LNCaP clone FGC (cell line): ENCODE data around the gene NDUFS8.
"Not testable (repeated sequence)": the region's sequence is repeated elsewhere in the genome, so short reads cannot be mapped to it uniquely, and the experiment has no call there.

Experiments
- DNase-seq: peaks from one replicate; pipeline ENCODE4 v3.0.0-alpha.2; 2011; ENCODE audit warnings: low read depth
- H3K4me3 ChIP-seq: 2 replicates; pipeline ENCODE4 v1.5.1; 2011; ENCODE audit warnings: mild to moderate bottlenecking, low read depth, low read length, control low read depth
- TF ChIP-seq, protein P1 (sequence below): IDR thresholded peaks from 2 replicates; pipeline ENCODE4 v1.5.1; 2012; ENCODE audit warnings: mild to moderate bottlenecking; ENCODE audit not compliant: control insufficient read depth, insufficient read depth; ENCODE audit errors: extremely low read depth

NDUFS8 gene

DNA sequence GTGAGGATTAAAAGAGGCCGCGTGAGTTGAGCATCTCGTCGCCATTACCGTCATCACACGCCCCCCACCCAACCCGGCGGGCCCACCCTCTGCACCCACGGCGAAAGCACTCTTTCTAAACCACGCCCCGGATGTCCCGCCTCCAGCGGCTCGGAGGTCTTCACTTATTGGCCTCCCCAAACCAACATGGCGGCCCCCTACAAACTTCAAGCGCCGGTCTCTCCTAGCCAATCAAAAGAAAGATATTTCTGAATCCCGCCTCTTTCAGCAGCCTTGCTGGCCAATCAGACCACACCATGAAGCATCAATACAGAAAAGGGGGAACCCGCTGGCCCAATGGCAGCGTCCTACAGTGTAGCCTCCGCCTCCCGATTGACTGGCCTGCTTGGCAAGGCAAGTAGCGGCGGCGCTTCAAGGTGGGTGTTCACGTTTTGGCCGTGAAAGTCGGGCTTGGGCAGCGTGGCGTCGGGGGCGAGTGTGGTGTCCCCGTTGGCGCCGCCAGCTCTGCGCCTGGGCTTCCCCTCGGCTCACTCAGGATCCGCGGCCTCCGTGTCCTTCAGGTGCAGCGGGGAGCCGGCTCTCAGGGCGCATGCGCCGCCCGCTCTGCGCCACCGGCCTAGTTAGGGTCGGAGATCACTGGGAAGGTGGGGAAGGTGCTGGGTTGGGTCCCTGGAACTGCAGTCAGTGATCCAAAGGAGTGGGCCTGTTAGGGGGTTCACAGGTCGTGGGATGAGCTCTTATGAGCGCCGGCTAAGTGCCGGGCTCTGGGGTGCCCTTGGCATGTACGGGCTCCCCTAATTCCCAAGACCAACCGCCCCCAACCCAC, at the start of gene NDUFS8:
Gene NDUFS8 (plus strand): TSS at position 364 of the 826 bp plus-strand sequence. CDS start 1,471 bp downstream, outside the sequence.
- TF ChIP-seq, protein P1, sequence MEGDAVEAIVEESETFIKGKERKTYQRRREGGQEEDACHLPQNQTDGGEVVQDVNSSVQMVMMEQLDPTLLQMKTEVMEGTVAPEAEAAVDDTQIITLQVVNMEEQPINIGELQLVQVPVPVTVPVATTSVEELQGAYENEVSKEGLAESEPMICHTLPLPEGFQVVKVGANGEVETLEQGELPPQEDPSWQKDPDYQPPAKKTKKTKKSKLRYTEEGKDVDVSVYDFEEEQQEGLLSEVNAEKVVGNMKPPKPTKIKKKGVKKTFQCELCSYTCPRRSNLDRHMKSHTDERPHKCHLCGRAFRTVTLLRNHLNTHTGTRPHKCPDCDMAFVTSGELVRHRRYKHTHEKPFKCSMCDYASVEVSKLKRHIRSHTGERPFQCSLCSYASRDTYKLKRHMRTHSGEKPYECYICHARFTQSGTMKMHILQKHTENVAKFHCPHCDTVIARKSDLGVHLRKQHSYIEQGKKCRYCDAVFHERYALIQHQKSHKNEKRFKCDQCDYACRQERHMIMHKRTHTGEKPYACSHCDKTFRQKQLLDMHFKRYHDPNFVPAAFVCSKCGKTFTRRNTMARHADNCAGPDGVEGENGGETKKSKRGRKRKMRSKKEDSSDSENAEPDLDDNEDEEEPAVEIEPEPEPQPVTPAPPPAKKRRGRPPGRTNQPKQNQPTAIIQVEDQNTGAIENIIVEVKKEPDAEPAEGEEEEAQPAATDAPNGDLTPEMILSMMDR, result no peak
- peak; percentile 98 for DNase-seq
- peak within 1 kb of the TSS; percentile 83 for H3K4me3 ChIP-seq

- not testable (repeated sequence) for H3K4me3 ChIP-seq, DNase-seq
These were observed 49.3 kb upstream of the NDUFS8 start for GRCh38 chr11:67981226-67981625.

GRCh38 chr11:67982255-67982857, 48.1 kb upstream of the NDUFS8 start:
- not testable (repeated sequence) for H3K4me3 ChIP-seq, DNase-seq

GRCh38 chr11:67983951-67984350, 46.5 kb upstream of the NDUFS8 start:
- no peak for DNase-seq
- TF ChIP-seq, protein P1, result no peak
- H3K4me3 ChIP-seq, result no peak overlapping the region

DNA sequence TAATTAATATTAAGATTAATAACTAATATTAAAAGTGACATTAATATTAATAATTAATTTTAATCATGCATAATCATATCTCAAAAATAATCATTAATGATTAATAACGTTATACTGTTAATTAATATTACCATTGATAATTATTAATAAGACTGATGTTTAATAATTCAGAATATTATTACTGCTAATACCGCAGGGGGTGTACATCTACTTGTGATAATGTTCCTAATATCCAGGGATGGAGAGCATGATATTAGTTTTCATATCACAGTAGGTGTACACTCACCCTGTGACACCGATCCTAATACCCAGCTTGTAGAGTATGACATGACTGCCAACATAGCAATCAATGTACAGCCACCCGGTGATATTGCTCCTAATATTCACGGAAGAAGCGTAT, 45.2 kb upstream of the NDUFS8 start:
- not testable (repeated sequence) for H3K4me3 ChIP-seq, DNase-seq

DNA sequence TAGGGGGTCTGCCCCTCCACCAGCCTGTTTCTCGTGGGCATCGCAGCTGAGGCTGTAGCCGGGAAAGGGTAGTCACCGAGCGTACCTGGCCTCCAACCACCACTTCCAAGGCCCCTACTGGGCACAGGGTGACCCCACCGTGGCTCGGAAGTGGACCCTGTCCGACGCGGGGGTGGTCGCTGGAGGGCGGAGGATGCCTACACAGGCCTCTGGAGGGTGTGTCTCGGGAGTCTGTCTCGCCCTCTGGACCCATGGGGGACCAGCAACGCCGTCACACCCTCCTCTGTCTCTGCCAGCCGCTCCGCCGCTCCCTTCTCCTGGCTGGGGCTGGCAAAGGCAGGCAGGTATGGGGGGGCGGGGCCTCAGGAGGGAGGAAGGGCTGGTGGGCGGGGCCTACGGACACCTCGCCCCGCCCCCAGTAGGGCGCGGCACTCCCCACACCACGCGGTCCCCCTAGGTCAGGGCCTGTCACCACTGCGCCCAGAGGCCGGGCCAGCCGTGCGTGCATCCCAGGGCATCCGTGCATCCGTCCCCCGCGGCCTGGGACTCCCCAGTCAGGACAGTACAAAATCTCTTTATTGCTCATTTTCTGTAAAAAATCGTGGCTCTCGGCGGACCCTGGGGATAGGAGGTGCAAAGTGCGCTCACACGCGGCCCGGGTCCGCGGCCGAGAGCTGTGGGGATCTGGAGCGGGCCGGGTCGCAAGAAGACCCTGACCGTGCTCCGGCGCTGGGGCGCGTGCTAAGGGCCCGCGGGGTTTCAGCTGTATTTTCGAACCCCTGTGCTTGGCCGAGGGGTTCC, 39.7 kb upstream of the NDUFS8 start:
- not testable (repeated sequence) for H3K4me3 ChIP-seq, DNase-seq

GRCh38 chr11:67991347-67992121, 38.9 kb upstream of the NDUFS8 start:
- not testable (repeated sequence) for DNase-seq, H3K4me3 ChIP-seq

GRCh38 chr11:67993821-67994220, 36.7 kb upstream of the NDUFS8 start:
- not testable (repeated sequence) for DNase-seq, H3K4me3 ChIP-seq
- TF ChIP-seq, protein P1, result peak; percentile 60

DNA sequence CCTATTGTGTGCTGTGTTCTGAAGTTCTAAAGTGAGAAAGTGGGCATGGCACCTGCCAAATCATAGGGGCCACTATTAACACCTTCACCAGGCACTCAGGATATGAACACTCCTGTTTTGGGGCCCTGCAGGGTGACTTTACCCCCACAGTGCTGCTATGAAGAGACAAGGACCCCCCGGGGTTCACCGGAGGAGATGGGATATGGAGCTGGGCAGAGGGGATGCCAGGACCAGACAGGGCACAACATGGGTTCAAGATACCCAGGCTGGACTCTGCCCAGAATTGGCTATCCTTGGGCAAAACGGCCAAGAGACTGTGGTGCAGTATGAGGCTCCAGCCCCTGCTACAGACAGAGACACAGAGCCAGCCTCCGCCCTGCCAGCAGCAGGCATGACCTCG, 36.1 kb upstream of the NDUFS8 start:
- H3K4me3 ChIP-seq, DNase-seq: not testable (repeated sequence)

- DNase-seq, H3K4me3 ChIP-seq: not testable (repeated sequence)
These were observed 35.4 kb upstream of the NDUFS8 start for GRCh38 chr11:67995129-67995528.

DNA sequence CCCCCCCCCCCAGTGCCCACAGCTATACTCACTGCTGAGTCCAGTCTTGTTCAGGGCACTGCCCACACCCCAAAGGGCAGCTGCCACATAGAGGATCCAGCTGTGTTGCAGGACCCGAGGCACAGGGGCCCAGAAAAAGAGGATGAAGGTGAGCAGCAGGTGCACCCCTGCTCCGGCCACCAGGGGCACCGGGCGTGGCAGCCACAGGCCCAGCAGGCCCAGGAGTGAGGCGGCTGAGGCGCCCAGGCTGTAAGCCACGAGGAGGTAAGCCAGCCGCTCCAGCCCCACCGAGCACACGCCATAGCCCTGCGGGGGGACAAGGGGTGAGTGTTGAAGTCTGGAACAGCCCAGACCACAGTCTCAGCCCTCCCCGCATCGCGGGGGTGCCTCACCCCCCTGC, 34.9 kb upstream of the NDUFS8 start:
- DNase-seq, H3K4me3 ChIP-seq: not testable (repeated sequence)
